ENCODE measurements around the gene RGS19.

- no peak for TF ChIP-seq CTCF (IDR thresholded peaks at IDR 0.05)
- TF ChIP-seq POLR2A (IDR thresholded peaks at IDR 0.05): no peak
Observed at GRCh38 chr20:64063389-64064144, 15.8 kb downstream of the RGS19 start.

Data from gastroesophageal sphincter (tissue), 3 donors.